GM12892 (cell line): ENCODE data around the gene TLNRD1.

Source experiments
- POLR2A ChIP-seq: IDR thresholded peaks from 2 replicates; pipeline ENCODE4 v1.6.1; 2011; ENCODE audit warnings: low read depth, low read length, control low read depth
- POLR2AphosphoS5 ChIP-seq: IDR thresholded peaks from 2 replicates; pipeline ENCODE4 v1.6.1; 2011; ENCODE audit warnings: low read depth, low read length, control low read depth
- TAF1 ChIP-seq: IDR thresholded peaks from 2 replicates; pipeline ENCODE4 v1.6.1; 2011; ENCODE audit warnings: low read depth, mild to moderate bottlenecking, control low read depth, low read length, borderline replicate concordance

DNA sequence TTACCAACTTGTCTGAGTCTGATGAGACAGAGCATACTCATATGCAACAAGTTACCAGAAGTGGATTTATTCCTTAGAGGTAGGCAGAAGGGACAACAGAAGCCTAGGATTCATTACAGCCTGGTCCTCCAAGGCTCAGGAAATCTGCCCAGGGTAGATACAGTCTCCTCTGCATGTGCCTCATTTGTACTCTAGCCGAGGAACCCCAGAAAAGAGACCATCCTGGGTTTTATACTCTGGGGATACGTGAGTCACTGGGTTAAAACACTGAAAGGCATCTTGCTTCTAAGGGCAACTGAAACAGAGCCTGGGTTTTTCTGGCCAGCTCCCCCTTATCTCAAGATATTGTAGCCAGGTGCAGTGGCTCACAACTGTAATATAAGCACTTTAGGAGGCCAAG, 45.6 kb downstream of the TLNRD1 start:
- no peak for TF ChIP-seq POLR2AphosphoS5
- no peak for TF ChIP-seq POLR2A
- no peak for TF ChIP-seq TAF1
